Heart left ventricle (tissue), 16 donors: ENCODE measurements around the gene MTSS2. TPM values are rescaled to one million over a fixed set of nuclear protein-coding genes. Genes with fewer than 3 reads are reported as not detected.

Experiments used
- ATAC-seq, 4 donors: fragments of 200-7000 bp; cut with Tn5 transposase; one replicate each; pipeline ENCODE4 v1.9.1; 2020 to 2022; ENCODE audit warnings: moderate library complexity in 4 of 4, mild to moderate bottlenecking in 3 of 4, moderate number of reproducible peaks in 1 of 4
- DNase-seq, 5 donors: peaks; one replicate each; pipeline ENCODE4 v3.0.0-alpha.2; 2020
- H3K27ac ChIP-seq, 12 donors: fragments of 200-600 bp; sonication (generic) in 4 of 12; one replicate each; pipeline versions ENCODE4 v1.5.0 to v1.8.0; 2016 to 2022; ENCODE audit warnings: mild to moderate bottlenecking in 2 of 12
- H3K27me3 ChIP-seq, 9 donors: fragments of 200-600 bp; sonication (generic) in 2 of 9; one replicate each; pipeline versions ENCODE4 v1.5.1 to v1.8.0; 2016 to 2022; ENCODE audit warnings: mild to moderate bottlenecking in 3 of 9
- H3K36me3 ChIP-seq, 9 donors: fragments of 200-600 bp; sonication (generic) in 2 of 9; one replicate each; pipeline versions ENCODE4 v1.5.0 to v1.8.0; 2018 to 2022; ENCODE audit warnings: mild to moderate bottlenecking in 2 of 9
- H3K4me1 ChIP-seq, 12 donors: fragments of 200-600 bp; sonication (generic) in 4 of 12; one replicate each; pipeline versions ENCODE4 v1.5.0 to v1.8.0; 2016 to 2022; ENCODE audit warnings: mild to moderate bottlenecking in 3 of 12
- H3K4me3 ChIP-seq, 12 donors: fragments of 200-600 bp; sonication (generic) in 4 of 12; one replicate each; pipeline versions ENCODE4 v1.5.0 to v1.8.0; 2017 to 2022; ENCODE audit warnings: mild to moderate bottlenecking in 9 of 12, moderate library complexity in 4 of 12
- H3K9me3 ChIP-seq, 12 donors: fragments of 200-600 bp; sonication (generic) in 4 of 12; one replicate each; pipeline versions ENCODE4 v1.5.0 to v1.8.0; 2016 to 2022; ENCODE audit warnings: mild to moderate bottlenecking in 1 of 12
- POLR2A ChIP-seq, 2 donors: fragments of 450-650 bp; IDR thresholded peaks; one replicate each; pipeline ENCODE4 v1.6.1; 2017; ENCODE audit warnings: antibody characterized with exemption in 2 of 2, mild to moderate bottlenecking in 2 of 2, moderate library complexity in 2 of 2
- whole genome bisulfite sequencing, 4 donors: extraction: QIAGEN DNeasy Blood & Tissue Kit in 2 of 4; methylation state at CpG; one replicate each; pipeline versions ENCODE4 v1.1.5 to v1.1.7; 2013 to 2018; 5-methylcytosine and 5-hydroxymethylcytosine counted together
- intact Hi-C, 10 donors: fragments of 100-400 bp; cut with DNase I; formaldehyde crosslinking; loops; one replicate each; pipeline versions ENCODE4 v1.11.1 to v1.14.2; 2022
- polyA plus RNA-seq, 2 donors: library from polyadenylated mRNA; stranded (reverse); fragments of 200-250 nt; gene quantifications; one replicate each; pipeline ENCODE4 v1.2.3, GENCODE V29; 2013
- total RNA-seq, 9 donors: library from RNA; depleted of rRNA in 2 of 9; stranded (reverse); fragments of >200 nt in 2 of 9; fragmentation: NEBNext Ultra II Directional in 3 of 9; extraction: Animal tissue kit (Norgen Biotek cat#: 25700) in 3 of 9; gene quantifications; one replicate each; pipeline versions ENCODE4 v1.1.0 to v1.2.4, GENCODE V29; 2016 to 2023
- TF ChIP-seq, protein P1 (sequence below), 12 donors: fragments of 200-600 bp; sonication (generic) in 4 of 12; IDR thresholded peaks; one replicate each; pipeline versions ENCODE4 v1.5.0 to v1.8.0; 2018 to 2022; ENCODE audit warnings: antibody characterized with exemption in 12 of 12, mild to moderate bottlenecking in 5 of 12
- donor health status: ischemic (EF 13 %, LVEDD 7.1; RV severe dilation, severe dysfunction).
- donor health status: healthy with polysubstance abuse.
- donor health status: DM: no; HTN: yes; CAD: no.
- donor health status: DM: no; HTN: no; CAD: no.
- donor health status: ischemic (EF 25% LVEDD 6.9; RV normal size, moderate dysfunction).
- donor health status: ischemic (EF 25% LVEDD 5.7; RV mildly dilated, moderate dysfunction).
- donor health status: healthy.
- donor health status: DM: yes; HTN: yes; CAD: no.
- donor health status: ischemic (EF 35%, LVEDD 5.7; RV mildly dilated, moderate dysfunction).
- donor health status: nonischemic (EF 11% LVEDD 7.7; RV severe dilation, severe dysfunction).
- donor health status: DM: yes; HTN: yes; CAD: no.
- donor health status: PGD.
- donor health status: ischemic (EF 29% LVEDD 5.4; RV normal size, mild dysfunction).
- donor health status: nonischemic (EF 23%, LVEDD 6.1; RV moderate dilation, normal function).

MTSS2 gene
- total and polyA plus RNA-seq, 11 donors: 51.9 to 97.1 (median 72.2) TPM

DNA sequence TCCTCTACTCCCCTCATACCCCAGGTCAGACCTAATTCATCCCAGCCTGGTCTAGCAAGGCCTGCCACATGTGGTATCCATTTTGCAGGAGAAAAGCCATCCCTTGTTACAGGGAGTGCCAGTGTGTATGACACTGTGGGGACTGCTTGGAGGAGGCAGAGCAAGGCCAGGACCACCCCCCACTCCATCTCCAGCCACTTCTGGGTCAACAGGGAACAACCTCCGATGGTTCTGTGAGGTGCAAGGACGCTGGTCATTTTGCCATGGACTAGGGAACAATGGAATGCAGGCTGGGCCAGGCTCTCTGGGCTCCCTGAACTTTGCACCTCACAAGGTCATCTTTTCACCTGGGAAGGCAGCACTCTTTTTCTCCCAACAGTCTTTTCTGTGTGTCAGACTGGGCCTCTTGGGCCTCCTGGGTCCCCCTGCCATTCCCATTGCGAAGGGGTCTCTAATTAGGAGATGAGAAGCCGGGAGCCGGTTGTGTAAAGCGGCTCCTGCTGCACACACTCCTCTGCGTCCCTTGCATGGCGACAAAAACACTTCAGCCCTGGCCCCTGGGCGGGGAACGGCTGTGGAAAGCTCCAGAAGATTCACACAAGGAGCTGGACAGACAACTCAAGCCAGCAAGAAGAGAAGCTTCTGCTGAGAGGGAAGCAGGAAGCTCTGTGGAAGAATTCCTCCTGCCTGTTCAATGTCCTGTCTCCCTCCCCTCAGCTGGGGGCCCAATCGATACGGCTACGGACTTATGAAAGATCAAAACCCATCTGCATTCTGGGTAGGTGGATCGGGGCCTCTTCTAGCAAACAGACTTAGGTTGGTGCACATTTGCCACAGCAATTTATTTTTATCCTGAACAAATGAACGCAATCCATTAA, 38.5 kb upstream of the MTSS2 start:
- 83 to 93% (median 89%) methylated on average over 15 of the region's 15 CpGs for WGBS, 4 donors
- peak overlapping the region in 11 of 12 donors; percentile 81 to 97 (median 90) for H3K27ac ChIP-seq
- peaks cover 0 to 6% (median 0%) of the 10 kb centered on the region in 12 donors for H3K9me3 ChIP-seq
- H3K4me3 ChIP-seq: no peak overlapping the region
- TF ChIP-seq POLR2A (IDR thresholded peaks at IDR 0.05): no peak
- TF ChIP-seq, protein P1, sequence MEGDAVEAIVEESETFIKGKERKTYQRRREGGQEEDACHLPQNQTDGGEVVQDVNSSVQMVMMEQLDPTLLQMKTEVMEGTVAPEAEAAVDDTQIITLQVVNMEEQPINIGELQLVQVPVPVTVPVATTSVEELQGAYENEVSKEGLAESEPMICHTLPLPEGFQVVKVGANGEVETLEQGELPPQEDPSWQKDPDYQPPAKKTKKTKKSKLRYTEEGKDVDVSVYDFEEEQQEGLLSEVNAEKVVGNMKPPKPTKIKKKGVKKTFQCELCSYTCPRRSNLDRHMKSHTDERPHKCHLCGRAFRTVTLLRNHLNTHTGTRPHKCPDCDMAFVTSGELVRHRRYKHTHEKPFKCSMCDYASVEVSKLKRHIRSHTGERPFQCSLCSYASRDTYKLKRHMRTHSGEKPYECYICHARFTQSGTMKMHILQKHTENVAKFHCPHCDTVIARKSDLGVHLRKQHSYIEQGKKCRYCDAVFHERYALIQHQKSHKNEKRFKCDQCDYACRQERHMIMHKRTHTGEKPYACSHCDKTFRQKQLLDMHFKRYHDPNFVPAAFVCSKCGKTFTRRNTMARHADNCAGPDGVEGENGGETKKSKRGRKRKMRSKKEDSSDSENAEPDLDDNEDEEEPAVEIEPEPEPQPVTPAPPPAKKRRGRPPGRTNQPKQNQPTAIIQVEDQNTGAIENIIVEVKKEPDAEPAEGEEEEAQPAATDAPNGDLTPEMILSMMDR (IDR thresholded peaks at IDR 0.05): no peak
- ATAC-seq (no peak), DNase-seq (no peak)
- H3K4me1 ChIP-seq: peaks cover 0 to 36% (median 30%) of the 10 kb centered on the region in 12 donors
- H3K36me3 ChIP-seq: peaks cover 0 to 42% (median 0%) of the 10 kb centered on the region in 9 donors
- intact Hi-C loops: no loop called here
- no peaks in the 10 kb centered on the region for H3K27me3 ChIP-seq

DNA sequence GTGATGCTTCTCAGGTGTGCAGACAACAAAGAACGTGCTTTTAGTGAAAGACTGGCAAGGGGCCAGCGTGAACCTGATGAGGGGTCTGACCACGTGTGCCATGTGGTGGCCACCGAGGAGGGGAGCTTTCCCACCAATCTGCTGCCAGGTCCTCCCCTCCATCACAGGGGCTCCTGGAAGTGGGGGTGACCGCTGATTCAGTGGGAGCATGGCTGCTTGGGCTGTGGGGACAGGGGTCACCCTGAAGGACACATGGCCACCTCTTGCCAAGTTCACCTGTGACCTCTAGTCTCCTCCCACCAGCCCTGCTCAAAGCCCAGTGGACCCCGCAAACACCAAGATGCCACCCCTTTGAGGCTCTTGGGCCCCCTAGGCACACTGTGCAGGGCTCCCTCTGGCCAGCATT, 37.9 kb upstream of the MTSS2 start:
- H3K36me3 ChIP-seq: peaks cover 0 to 46% (median 0%) of the 10 kb centered on the region in 9 donors
- no peak overlapping the region for H3K4me3 ChIP-seq

GRCh38 chr16:70721202-70721963, 35.5 kb upstream of the MTSS2 start:
- no peak for DNase-seq
- WGBS, 4 donors: 79 to 93% (median 84%) methylated on average over 10 to 18 of the region's 18 CpGs
- TF ChIP-seq, protein P1 (IDR thresholded peaks at IDR 0.05): no peak
- TF ChIP-seq POLR2A (IDR thresholded peaks at IDR 0.05): no peak

More for the DNA sequence above, 37.9 kb upstream of the MTSS2 start:
- ATAC-seq (no peak), DNase-seq (no peak)
- intact Hi-C loops: no loop called here
- peaks cover 0 to 6% (median 0%) of the 10 kb centered on the region in 12 donors for H3K9me3 ChIP-seq
- WGBS, 4 donors: 85 to 96% (median 91%) methylated on average over 5 to 6 of the region's 6 CpGs
- H3K27ac ChIP-seq: no peak overlapping the region
- H3K27me3 ChIP-seq: no peaks in the 10 kb centered on the region
- TF ChIP-seq, protein P1 (IDR thresholded peaks at IDR 0.05): no peak
- TF ChIP-seq POLR2A (IDR thresholded peaks at IDR 0.05): no peak
- peaks cover 0 to 36% (median 30%) of the 10 kb centered on the region in 12 donors for H3K4me1 ChIP-seq

More at GRCh38 chr16:70721202-70721963, 35.5 kb upstream of the MTSS2 start:
- H3K4me3 ChIP-seq: no peak overlapping the region
- peaks cover 0 to 27% (median 0%) of the 10 kb centered on the region in 9 donors for H3K36me3 ChIP-seq
- no peak overlapping the region for H3K27ac ChIP-seq
- intact Hi-C loops: no loop called here
- no peak for ATAC-seq
- no peaks in the 10 kb centered on the region for H3K27me3 ChIP-seq
- H3K4me1 ChIP-seq: peaks cover 0 to 29% (median 21%) of the 10 kb centered on the region in 12 donors
- H3K9me3 ChIP-seq: peaks cover 0 to 6% (median 0%) of the 10 kb centered on the region in 12 donors
